ENCODE measurements around the gene KLHDC3. TPM values are rescaled to one million over a fixed set of nuclear protein-coding genes. Genes with fewer than 3 reads are reported as not detected.
A peak's percentile ranks its signal among the peaks of the same experiment; 100 is the strongest.

The KLHDC3 gene
- total and polyA plus RNA-seq, 9 of the 15 experiments (the other 6 are each of a cell fraction or from before 2014, with no cell fraction given), result 4.5 to 171 (median 107) TPM

DNA sequence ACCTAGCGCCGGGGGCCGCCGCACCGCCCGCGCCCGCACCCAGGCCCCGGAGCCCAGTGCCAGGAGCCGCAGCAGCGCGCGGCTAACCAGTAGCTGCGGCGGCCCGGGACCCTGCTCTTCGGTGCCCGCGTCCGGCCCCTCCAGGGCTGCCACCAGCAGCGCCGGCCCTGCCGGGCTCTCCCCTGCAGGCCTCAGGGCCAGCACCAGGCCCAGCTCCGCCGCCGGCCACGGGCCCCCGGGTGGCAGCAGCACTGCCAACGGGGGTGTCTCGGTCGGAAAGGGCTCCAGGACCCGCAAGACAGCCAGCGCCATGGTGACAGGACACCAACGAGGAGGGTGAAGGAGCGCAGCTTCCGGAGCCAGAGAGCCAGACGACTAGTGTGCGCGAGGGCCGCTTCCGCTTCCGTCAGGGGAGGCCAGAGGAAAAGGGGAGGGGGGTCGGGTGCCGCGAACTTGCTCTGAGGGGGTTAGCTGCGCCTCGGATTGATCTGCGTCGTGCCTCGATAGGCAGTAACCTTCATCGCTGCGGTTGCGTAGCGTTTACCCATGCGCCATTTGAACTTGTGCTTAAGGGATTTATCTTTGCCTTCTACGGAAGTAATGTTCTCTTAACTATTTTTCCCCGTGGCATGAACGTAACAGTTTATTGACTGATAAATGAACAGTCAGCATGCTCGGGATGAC lies 35.1 kb upstream of the KLHDC3 start, which contains the start of gene PEX6 (continued):
- TF ChIP-seq, protein P1, sequence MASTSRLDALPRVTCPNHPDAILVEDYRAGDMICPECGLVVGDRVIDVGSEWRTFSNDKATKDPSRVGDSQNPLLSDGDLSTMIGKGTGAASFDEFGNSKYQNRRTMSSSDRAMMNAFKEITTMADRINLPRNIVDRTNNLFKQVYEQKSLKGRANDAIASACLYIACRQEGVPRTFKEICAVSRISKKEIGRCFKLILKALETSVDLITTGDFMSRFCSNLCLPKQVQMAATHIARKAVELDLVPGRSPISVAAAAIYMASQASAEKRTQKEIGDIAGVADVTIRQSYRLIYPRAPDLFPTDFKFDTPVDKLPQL (IDR thresholded peaks at IDR 0.05; ENCODE audit: extremely low read depth, insufficient read length), result peak; percentile 54
- TF ChIP-seq, protein P2, sequence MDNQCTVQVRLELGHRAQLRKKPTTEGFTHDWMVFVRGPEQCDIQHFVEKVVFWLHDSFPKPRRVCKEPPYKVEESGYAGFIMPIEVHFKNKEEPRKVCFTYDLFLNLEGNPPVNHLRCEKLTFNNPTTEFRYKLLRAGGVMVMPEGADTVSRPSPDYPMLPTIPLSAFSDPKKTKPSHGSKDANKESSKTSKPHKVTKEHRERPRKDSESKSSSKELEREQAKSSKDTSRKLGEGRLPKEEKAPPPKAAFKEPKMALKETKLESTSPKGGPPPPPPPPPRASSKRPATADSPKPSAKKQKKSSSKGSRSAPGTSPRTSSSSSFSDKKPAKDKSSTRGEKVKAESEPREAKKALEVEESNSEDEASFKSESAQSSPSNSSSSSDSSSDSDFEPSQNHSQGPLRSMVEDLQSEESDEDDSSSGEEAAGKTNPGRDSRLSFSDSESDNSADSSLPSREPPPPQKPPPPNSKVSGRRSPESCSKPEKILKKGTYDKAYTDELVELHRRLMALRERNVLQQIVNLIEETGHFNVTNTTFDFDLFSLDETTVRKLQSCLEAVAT (IDR thresholded peaks at IDR 0.05), result peak in 1 of 2 experiments; percentile 70; a peak in 1 of 4 replicates
- TF ChIP-seq XRCC5 (IDR thresholded peaks at IDR 0.05; ENCODE audit: low read depth, low read length) (no peak; the same call in 1 of the 2 replicates), KLF1 (tag; IDR thresholded peaks at IDR 0.05) (0 out of 2 replicates have a peak, but pooled peaks have one; percentile 35), TAF15 (IDR thresholded peaks at IDR 0.05; ENCODE audit: low read depth, low read length) (no peak), ZNF311 (CRISPR knock-in tag; IDR thresholded peaks at IDR 0.05) (no peak), ZFP1 (CRISPR knock-in tag; IDR thresholded peaks at IDR 0.05) (no peak), SIRT6 (IDR thresholded peaks at IDR 0.05; ENCODE audit: low read depth, low read length) (no peak), ELF4 (CRISPR knock-in tag; IDR thresholded peaks at IDR 0.05) (peak; percentile 2; the same call in 1 of the 2 replicates), CREBBP (IDR thresholded peaks at IDR 0.05; ENCODE audit: low read depth, low read length) (no peak), NELFE (IDR thresholded peaks at IDR 0.05; ENCODE audit: insufficient read depth, insufficient read length) (no peak), HDAC1 (IDR thresholded peaks at IDR 0.05) (peak in 1 of 2 experiments; percentile 71; a peak in 1 of 4 replicates), MBD2 (IDR thresholded peaks at IDR 0.05; ENCODE audit: borderline replicate concordance, low read depth) (peak; percentile 79), ZNF224 (CRISPR knock-in tag; IDR thresholded peaks at IDR 0.05) (no peak), ZNF589 (CRISPR knock-in tag; IDR thresholded peaks at IDR 0.05; ENCODE audit: low read depth) (no peak), CGGBP1 (CRISPR knock-in tag; IDR thresholded peaks at IDR 0.05) (0 out of 2 replicates have a peak, but pooled peaks have one; percentile 19), KDM4B (IDR thresholded peaks at IDR 0.05; ENCODE audit: borderline replicate concordance in 2 of 2, low read depth in 1 of 2) (peak in 1 of 2 experiments; percentile 95; a peak in 1 of 4 replicates), ARID3A (IDR thresholded peaks at IDR 0.05; ENCODE audit: borderline replicate concordance, low read depth, low read length) (no peak)
- TF ChIP-seq, protein P3, sequence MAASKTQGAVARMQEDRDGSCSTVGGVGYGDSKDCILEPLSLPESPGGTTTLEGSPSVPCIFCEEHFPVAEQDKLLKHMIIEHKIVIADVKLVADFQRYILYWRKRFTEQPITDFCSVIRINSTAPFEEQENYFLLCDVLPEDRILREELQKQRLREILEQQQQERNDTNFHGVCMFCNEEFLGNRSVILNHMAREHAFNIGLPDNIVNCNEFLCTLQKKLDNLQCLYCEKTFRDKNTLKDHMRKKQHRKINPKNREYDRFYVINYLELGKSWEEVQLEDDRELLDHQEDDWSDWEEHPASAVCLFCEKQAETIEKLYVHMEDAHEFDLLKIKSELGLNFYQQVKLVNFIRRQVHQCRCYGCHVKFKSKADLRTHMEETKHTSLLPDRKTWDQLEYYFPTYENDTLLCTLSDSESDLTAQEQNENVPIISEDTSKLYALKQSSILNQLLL (CRISPR knock-in tag; IDR thresholded peaks at IDR 0.05; ENCODE audit: borderline replicate concordance), result no peak
